GM12873 (cell line): Measurements from ENCODE around the gene ZNF423.

Source experiments
- TF ChIP-seq, protein P1 (sequence below): IDR thresholded peaks from 2 replicates; pipeline ENCODE4 v1.5.1; 2012; ENCODE audit warnings: low read depth, mild to moderate bottlenecking, moderate library complexity, low read length, control low read depth; ENCODE audit not compliant: insufficient read depth; ENCODE audit errors: missing control alignments

The ZNF423 gene

DNA sequence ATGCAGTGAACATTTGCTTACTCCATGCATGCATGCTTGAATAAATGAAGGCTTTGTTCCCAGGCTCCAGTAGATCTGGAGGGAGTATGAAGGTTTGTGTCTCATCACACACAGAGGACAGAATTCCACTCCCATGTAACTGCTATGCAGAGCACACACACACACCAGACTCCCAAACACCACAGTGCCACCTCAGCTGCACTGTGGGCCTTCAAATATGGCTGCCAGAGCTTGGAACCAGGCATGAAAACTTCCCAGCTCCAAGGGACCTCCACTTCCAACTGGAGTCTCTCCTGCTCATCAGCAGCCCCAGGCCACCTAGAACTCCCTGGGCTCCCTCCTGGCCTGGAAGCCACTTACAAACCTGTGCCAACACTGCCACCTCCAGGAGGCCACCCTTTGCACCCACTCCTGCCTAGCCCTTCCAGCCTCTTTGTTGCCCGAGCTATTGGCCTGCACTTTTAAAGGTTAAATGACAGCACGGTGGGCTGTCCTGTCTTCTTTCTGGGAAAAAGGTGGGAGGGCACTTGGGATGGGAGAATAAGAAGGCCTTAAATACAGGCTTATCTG, 151.2 kb downstream of the ZNF423 start:
- TF ChIP-seq, protein P1, sequence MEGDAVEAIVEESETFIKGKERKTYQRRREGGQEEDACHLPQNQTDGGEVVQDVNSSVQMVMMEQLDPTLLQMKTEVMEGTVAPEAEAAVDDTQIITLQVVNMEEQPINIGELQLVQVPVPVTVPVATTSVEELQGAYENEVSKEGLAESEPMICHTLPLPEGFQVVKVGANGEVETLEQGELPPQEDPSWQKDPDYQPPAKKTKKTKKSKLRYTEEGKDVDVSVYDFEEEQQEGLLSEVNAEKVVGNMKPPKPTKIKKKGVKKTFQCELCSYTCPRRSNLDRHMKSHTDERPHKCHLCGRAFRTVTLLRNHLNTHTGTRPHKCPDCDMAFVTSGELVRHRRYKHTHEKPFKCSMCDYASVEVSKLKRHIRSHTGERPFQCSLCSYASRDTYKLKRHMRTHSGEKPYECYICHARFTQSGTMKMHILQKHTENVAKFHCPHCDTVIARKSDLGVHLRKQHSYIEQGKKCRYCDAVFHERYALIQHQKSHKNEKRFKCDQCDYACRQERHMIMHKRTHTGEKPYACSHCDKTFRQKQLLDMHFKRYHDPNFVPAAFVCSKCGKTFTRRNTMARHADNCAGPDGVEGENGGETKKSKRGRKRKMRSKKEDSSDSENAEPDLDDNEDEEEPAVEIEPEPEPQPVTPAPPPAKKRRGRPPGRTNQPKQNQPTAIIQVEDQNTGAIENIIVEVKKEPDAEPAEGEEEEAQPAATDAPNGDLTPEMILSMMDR, result peak; percentile 49

DNA sequence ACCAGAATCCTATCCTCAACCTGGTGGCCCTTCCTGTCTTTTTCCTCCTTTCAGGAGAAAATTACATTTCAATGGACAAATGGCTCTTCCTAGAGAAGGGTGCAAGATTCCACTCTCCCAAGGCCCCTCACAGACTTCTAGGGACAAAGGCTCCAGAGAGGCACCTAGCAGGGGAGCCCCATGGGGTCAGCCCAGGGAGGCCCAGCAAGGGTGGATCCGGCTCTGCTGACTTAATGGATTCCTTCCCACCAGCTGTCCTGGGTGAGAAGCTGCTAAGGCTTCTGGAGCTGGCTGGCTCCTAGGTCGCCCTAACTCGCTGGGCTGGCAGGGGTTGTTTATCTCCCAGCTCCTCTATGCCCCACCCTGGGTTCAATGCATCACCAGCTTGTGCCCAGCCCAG, 152.4 kb downstream of the ZNF423 start:
- TF ChIP-seq, protein P1, result no peak

DNA sequence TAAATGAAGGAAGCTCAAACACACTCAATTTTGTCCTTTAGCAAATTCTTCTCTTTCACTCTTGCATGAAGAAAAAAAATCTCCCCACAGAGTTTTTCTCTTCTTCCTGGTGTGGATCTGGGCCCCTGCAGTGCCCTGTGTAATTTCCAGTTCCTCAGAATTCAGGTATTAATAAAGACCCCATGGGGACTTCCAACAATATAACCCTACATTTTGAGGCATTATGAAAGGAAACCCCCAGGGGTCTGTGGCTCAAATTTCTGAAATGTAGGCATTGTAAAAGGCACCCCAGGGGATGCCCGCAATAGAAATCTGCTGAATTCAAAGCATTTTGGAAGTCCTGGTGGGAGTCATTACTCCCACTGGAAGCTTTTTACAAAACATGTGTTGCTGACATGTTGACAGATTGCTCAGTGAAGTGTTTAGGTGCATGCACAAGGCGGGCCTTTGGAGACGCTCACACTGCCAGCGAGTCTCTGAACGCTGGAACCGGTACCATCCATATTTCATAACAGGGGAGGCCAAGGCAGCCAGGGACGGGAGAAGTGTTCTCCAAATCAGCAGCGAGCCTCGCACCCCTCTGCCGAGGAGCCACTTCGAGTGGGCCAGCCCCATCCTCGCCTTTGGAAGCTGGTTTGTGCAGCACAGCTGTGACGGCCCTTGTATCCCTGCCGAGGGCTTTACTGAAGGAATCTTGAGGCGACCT, 154.0 kb downstream of the ZNF423 start:
- TF ChIP-seq, protein P1, result no peak

DNA sequence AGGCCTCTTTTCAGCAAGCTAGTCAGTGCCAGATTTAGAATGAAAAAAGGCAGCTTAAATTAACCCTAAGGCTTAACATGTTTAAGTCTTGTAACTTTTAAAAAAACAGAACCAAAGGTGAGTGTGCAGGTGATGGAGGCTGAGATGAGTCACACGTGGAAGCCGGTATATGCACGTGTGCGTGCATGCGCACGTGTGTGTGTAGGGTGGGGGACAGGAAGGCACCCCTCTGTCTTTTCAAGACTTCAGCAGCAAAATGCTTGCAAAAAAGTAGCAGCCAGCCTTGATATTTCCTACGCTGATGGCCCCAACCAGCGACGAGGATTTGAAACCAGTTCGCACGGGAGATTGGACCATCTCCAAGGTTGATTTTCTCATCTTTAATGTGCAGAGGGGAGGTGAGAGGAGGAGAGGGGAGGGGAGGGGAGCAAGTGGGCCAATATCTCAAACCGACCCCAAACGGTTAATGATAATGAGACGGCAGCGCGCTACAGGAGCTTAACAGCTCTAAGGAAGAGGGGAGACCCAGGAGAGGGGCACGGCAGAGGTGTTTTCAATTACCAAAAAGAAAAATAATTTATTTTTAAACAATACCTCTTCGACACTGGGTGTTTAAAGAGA, 154.7 kb downstream of the ZNF423 start:
- TF ChIP-seq, protein P1, result no peak

DNA sequence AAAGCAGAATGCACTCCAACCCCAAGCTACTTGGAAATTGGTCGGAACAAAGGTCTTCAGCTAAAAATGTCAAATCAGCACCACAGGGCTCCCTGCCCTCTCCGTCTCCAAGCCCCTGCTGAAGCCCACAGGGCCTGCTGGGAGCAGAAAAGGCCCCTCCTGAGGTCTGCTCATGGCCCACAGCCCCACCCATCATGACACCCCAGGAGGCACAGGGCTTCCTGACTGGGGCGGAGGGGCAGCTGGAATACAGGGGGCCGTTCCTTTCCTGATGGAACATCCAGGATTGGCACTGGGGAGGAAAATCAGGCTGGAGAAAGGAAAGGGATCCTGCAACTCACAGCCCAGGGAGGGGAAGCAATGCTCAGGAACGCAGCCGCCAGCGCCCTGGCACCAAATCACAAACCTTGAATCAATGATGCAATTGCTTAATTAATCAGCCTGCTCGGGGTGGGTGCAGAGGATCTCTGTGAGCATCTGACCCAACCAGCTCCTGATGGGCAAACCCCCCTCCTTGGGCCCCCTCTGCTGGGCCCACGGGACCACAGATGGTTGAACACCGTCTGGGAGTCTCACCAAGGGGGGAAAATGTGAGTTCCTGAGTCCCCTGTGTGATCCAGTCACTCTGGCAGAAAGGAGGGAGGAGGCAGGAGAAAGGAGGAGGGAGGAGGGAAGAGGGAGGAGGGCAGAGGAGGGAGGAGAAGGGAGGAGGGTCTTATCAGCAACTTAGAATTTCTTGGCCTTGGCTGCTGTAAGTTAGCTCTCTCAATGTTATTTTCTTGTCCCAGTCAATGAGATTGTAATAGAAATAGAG, 155.5 kb downstream of the ZNF423 start:
- TF ChIP-seq, protein P1, result no peak

DNA sequence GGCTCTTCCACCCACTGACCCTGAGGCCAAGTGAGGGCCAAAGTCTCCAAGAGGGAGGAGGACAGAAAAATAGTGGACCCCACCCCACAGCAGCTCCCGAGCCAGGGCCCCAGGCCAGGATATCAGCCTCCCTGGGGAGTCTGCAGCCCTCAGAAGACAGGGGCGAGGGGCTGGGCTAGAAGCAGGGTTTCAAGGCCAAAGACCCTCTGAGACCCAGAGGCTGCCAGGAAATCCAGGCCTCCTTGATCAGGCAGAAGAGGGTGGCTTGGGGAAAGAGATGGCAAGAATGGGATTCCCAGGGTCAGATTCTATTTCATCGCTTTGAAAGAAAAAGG, 156.1 kb downstream of the ZNF423 start:
- TF ChIP-seq, protein P1, result no peak
